ENCODE measurements around the gene HOXA13.
A peak's percentile ranks its signal among the peaks of the same experiment; 100 is the strongest.

Gene HOXA13

DNA sequence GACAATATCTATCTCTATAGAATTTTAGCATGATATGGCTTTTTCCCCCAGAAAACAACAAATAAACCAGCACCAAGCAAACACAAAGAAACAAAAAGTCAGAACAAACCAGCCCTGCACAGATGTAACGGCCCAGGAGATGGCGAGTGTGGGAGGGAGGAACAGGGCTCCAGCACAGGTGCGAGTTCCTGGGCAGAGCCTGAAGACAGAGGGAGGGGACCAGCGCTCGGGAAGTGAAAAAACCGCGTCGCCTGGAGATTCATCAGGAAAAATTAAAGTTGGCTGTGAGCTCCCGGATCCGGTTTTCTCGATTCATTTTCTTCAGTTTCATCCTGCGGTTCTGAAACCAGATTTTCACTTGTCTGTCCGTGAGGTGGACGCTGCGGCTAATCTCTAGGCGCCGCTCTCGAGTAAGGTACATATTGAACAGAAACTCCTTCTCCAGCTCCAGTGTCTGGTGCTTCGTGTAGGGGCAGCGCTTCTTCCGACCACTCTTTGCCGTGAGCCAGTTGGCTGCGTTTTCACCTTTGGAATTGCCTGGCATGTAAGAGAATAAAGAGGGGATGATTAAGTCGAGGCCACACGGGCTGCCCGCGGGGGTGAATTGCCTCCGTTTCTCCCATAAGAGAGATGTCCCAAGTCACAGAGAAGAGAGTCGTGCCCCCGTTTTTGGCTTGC, 28.1 kb downstream of the HOXA13 start:
- Mint-ChIP-seq H3K9me3 (peaks cover 0 to 4% of the 10 kb centered on the region in 2 donors), H3K27me3 (peaks cover 56 to 77% of the 10 kb centered on the region in 2 donors)
- no peak for DNase-seq

DNA sequence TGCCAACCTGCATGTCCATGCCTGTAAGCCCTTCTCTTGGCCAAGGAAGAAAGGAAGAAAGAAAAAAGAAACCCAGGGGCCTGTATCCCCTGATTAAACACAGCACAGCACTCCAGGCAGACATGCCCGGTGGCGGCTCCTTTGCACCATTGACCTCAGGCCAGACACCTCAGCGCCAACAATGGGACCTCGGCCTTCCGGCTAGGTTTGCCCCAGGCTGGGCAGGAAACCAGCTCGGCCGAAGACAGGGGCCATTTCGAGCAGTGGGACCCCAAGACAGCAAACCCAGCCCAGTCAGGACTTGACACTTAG, 28.6 kb downstream of the HOXA13 start:
- Mint-ChIP-seq H3K4me3 (peak overlapping the region in 1 of 2 donors; percentile 30), H3K4me1 (peaks cover 21 to 30% of the 10 kb centered on the region in 2 donors), H3K27ac (peak overlapping the region; percentile 93), H3K9me3 (peaks cover 0 to 4% of the 10 kb centered on the region in 2 donors), H3K27me3 (peaks cover 52 to 76% of the 10 kb centered on the region in 2 donors), H3K36me3 (peaks cover 5 to 15% of the 10 kb centered on the region in 2 donors)
- DNase-seq (no peak), ATAC-seq (replicated peaks) (no peak)

More for the DNA sequence above, 28.1 kb downstream of the HOXA13 start:
- Mint-ChIP-seq H3K36me3 (peaks cover 5 to 15% of the 10 kb centered on the region in 2 donors), H3K4me3 (peak overlapping the region; percentile 36 to 75), H3K27ac (peak overlapping the region; percentile 93), H3K4me1 (peaks cover 21 to 30% of the 10 kb centered on the region in 2 donors)
- no peak for ATAC-seq (replicated peaks)

DNA sequence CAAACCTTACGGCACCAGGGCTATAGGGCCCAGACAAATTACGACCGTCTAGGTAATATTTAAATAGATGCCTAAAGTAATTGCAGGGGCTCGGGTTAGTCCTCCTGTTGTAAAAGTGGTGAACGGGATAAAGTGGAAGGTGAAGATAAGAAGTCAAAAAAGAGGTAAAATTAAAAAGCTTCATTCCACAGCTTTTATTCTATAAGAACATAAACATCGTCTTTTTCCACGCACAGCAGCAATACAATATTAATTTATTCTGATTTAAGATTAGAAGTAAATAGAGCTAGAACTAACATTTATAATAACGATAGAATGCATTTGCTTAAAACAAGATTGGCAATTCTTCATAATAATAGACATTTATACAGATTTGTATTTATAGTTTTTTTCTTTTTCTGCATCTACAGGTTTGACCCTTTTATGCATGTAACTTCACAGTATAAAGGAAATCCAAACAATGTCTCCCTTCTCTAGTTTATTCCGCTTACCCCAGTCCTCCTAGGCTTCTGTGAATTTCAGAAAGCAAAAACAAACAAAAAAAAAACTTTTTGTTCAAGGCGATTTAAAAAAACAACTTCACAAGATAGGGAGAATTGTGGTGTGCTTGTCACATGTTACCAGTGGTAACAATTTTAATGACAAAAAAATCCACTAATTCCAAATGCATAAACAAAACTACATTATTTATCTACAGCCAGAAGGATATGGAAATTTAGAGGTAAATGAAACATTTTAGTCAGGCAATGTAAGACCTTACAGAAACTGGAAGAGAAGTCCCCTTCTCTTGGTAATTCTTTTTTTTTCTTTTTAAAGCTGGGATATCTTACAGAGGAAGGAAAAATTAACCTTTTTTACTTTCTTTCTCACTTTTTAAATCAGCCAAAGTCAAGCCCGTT, 29.2 kb downstream of the HOXA13 start:
- Mint-ChIP-seq H3K27me3 (peaks cover 50 to 76% of the 10 kb centered on the region in 2 donors), H3K4me3 (no peak overlapping the region), H3K9me3 (peaks cover 0 to 4% of the 10 kb centered on the region in 2 donors), H3K36me3 (peaks cover 5 to 15% of the 10 kb centered on the region in 2 donors), H3K4me1 (peaks cover 22 to 33% of the 10 kb centered on the region in 2 donors), H3K27ac (peak overlapping the region; percentile 62)
- ATAC-seq (replicated peaks) = no peak
- no peak for DNase-seq

DNA sequence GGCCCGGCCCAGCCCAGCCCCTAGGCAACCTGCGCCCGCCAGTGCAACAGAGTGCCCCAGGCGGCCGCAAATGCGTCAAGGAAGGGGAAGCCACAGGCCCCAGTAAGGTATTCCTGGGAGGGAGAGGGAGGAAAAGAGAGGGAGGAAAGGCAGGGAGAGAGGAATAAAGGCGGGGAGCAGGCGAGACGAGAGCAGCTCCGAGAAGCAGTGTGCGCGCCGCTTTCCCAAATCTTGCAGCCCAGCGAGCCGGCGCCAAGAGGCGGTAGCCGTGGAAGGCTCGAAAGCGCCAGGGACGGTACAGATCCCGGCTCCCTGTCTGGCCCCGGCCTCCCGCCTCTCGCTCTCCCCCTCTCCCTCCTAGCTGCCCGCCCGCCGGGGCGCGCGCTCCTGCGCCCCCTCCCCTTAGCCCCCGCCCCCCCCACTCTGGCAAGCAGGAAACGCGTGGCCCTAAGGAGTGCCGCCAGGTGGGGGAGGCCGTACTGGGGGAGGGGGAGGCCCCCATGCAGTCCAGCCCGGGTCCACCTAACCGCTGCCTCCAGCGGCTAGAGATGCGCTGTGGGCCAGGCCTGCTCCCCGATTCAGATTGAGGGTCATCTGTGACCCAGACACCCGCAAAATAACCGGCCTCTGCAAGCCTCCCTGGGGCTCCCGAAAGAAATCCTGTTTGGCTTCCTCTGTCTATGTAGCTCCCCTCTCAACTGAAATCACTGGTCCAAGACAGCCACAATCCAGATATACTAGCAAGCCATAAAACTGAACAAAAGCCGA, 30.0 kb downstream of the HOXA13 start:
- Mint-ChIP-seq H3K27ac (peak overlapping the region; percentile 86), H3K27me3 (peaks cover 46 to 72% of the 10 kb centered on the region in 2 donors), H3K4me1 (peaks cover 22 to 33% of the 10 kb centered on the region in 2 donors), H3K36me3 (peaks cover 5 to 15% of the 10 kb centered on the region in 2 donors), H3K4me3 (peak overlapping the region in 1 of 2 donors; percentile 56), H3K9me3 (peaks cover 0 to 4% of the 10 kb centered on the region in 2 donors)
- ATAC-seq (replicated peaks) (no peak), DNase-seq (no peak)

DNA sequence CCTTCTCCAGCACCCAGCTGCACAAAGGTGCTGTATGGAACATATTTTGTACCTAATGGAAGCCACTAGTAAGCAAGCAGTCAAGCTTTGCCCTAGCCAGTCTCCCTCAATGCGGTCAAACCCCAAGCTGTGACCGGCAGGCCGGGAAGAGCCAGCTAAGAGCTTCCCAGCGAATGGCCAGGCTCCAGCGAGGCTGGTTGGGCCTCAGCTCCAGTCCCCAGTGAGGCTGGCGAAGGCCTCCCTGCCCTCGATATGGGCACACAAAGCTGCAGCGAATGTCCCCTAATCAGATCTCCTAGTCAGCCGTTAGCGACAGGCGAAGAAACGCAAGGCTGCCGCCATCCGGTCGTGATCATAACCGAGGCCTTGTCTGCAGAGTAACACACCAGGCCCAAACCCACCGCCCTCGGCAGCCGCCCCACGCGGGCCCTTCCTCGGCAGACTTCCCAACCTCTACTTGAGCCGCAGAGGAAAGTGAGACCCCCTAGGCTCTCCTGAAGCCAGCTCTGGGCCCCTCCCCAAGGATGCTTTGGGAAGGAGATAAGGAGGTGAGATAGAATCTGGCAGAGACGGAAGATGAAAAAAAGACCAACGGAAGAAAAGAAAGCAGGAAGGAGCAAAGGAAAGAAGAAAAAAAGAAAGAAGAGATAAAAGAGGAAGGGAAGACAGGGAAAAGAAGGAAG, 31.5 kb downstream of the HOXA13 start:
- peaks cover 5 to 15% of the 10 kb centered on the region in 2 donors for H3K36me3 Mint-ChIP-seq
- ATAC-seq (replicated peaks) = no peak
- DNase-seq = no peak
- peaks cover 28 to 32% of the 10 kb centered on the region in 2 donors for H3K4me1 Mint-ChIP-seq
- H3K27ac Mint-ChIP-seq = peak overlapping the region; percentile 81
- peaks cover 0 to 4% of the 10 kb centered on the region in 2 donors for H3K9me3 Mint-ChIP-seq
- peaks cover 55 to 82% of the 10 kb centered on the region in 2 donors for H3K27me3 Mint-ChIP-seq
- H3K4me3 Mint-ChIP-seq = peak overlapping the region; percentile 18 to 28

DNA sequence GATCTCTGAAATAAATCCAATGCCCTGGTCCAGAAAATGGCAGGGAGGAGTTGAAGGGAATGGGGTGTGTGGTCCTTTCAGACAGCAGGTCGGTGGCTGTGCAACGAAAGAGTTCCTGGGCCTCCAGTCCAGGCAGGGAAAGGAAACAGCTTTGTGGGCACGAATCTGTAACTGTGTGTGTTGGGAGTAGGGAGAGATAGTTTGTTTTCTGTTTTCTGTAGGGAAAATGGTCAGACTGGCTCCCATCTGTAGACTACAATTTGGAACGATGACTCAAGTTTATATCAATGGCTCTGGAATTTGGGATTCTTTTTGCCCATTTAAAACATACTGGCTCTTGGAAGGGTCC, 32.0 kb downstream of the HOXA13 start:
- Mint-ChIP-seq H3K27me3 (peaks cover 57 to 87% of the 10 kb centered on the region in 2 donors), H3K4me1 (peaks cover 27 to 32% of the 10 kb centered on the region in 2 donors)

DNA sequence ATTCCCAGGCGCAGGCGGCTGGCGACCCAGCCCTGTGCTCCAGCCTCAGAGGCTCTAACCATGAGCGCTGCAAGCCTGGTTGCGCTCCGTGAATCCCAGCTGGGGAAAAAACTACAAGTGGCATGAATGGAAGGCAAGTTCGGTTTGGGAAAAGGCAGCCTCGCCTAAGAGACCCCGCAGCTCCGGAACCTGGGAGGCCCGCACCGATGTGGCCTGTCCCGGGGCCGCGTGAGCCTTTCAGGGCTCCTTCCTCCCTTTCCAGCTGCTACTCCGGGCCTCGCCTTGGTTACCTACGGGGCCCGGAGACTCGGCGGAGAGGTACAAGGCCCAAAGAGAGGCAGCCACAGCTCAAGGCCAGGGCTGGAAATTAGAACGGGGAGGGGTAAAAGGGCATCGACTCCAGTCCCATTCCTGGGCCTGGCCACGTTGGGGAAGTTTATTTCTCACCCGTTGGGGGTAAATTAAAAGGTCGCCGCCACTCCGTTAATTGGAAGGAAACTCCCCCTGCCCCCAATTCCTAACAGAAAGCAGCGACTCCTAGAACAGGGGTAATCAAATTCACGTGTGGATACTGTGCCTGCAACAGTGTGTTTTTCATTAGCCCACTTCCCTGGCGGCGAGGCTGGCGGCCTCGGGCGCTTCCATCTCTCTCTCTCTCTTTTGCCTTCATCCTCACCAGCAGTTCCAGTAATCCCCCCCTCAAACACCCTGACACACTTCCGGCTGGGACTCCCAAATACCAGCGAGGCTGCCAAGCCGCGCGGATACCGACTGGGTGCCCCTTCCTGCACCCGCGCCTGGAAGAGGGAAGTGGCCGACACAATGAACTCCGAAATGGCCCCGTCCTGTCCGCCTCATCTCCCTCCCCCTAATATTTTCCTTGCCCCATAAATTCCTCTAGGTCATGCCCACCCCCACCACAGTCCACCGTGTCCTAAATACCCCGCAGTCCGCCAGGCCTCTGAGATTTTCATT, 33.1 kb downstream of the HOXA13 start:
- peaks cover 21 to 25% of the 10 kb centered on the region in 2 donors for H3K4me1 Mint-ChIP-seq
- ATAC-seq (replicated peaks) = no peak
- H3K36me3 Mint-ChIP-seq = peaks cover 0 to 9% of the 10 kb centered on the region in 2 donors
- peak overlapping the region; percentile 12 to 73 for H3K4me3 Mint-ChIP-seq
- no peak for DNase-seq
- peaks cover 54 to 86% of the 10 kb centered on the region in 2 donors for H3K27me3 Mint-ChIP-seq
- H3K27ac Mint-ChIP-seq = peak overlapping the region; percentile 96
- H3K9me3 Mint-ChIP-seq = peaks cover 0 to 2% of the 10 kb centered on the region in 2 donors

More for the DNA sequence above, 32.0 kb downstream of the HOXA13 start:
- ATAC-seq (replicated peaks) = no peak
- Mint-ChIP-seq H3K4me3 (no peak overlapping the region), H3K9me3 (peaks cover 0 to 4% of the 10 kb centered on the region in 2 donors), H3K27ac (peak overlapping the region; percentile 20), H3K36me3 (peaks cover 5 to 15% of the 10 kb centered on the region in 2 donors)
- no peak for DNase-seq

DNA sequence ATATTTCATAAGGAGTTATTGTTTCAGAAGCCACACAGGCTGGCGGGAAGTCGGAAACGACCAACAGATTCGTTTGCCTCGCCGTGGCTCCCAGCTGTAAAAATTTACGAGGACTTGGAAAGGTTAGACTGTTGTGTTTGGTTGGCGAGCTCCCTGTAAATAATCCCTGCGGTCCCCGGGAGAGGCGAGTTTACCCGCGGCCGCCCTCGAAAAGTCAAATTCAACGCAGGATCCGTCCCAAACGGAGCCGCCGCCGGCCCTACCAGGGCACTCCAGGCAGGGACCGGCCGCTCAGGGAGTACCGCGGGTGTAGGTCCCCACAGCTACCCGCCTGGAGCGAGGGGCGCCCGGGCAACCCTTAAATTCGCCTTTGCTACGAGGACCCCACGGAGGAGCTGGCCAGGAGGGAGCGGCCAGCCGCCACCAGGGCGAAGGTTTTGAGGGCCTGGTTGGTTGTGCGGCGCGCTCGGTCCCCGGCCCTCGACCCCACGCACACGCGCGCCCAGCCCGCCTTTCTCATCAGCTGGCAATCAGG, 33.8 kb downstream of the HOXA13 start:
- no peak for ATAC-seq (replicated peaks)
- Mint-ChIP-seq H3K9me3 (peaks cover 0 to 2% of the 10 kb centered on the region in 2 donors), H3K36me3 (peaks cover 0 to 9% of the 10 kb centered on the region in 2 donors), H3K4me1 (peaks cover 19 to 22% of the 10 kb centered on the region in 2 donors), H3K4me3 (peak overlapping the region; percentile 8 to 59), H3K27ac (peak overlapping the region; percentile 85), H3K27me3 (peaks cover 53 to 86% of the 10 kb centered on the region in 2 donors)
- DNase-seq = no peak

DNA sequence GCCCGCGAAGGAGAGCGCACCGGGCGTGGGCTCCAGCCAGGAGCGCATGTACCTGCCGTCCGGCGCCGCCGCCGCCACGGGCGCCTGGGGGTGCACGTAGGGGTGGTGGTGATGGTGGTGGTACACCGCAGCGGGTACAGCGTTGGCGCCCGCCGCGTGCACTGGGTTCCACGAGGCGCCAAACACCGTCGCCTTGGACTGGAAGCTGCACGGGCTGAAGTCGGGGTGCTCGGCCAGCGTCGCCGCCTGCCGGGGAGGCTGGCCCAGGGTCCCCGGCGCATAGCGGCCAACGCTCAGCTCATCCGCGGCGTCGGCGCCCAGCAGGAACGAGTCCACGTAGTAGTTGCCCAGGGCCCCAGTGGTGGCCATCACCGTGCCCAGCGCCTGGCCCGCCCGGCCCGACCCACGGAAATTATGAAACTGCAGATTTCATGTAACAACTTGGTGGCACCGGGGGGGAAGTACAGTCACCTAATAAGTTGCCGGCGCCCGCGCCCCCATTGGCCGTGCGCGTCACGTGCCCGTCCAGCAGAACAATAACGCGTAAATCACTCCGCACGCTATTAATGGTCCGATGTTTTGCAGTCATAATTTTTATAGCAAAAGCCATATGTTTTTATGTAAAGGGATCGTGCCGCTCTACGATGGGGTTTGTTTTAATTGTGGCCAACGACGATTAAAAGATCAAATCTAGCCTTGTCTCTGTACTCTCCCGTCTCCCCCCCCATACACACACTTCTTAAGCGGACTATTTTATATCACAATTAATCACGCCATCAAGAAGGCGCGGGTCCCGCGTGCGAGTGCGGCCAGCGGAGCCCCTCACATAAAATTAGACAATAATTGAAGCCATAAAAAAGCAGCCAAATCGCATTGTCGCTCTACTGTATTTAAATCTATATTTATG, 34.5 kb downstream of the HOXA13 start, which contains the start of gene HOXA9:
Gene HOXA9, minus strand, starts transcription at position 449 of the 907 bp plus-strand sequence. Its CDS starts 80 bp downstream, at position 369.
- DNase-seq (no peak), ATAC-seq (replicated peaks) (no peak)
- H3K27ac Mint-ChIP-seq = peak within 1 kb of the TSS; percentile 91
- H3K4me1 Mint-ChIP-seq = peaks cover 20 to 28% of the 10 kb centered on the region in 2 donors
- H3K36me3 Mint-ChIP-seq = peaks cover 0 to 9% of the 10 kb centered on the region in 2 donors
- peaks cover 53 to 81% of the 10 kb centered on the region in 2 donors for H3K27me3 Mint-ChIP-seq
- H3K4me3 Mint-ChIP-seq = peak within 1 kb of the TSS; percentile 56 to 59
- H3K9me3 Mint-ChIP-seq = peaks cover 0 to 2% of the 10 kb centered on the region in 2 donors

DNA sequence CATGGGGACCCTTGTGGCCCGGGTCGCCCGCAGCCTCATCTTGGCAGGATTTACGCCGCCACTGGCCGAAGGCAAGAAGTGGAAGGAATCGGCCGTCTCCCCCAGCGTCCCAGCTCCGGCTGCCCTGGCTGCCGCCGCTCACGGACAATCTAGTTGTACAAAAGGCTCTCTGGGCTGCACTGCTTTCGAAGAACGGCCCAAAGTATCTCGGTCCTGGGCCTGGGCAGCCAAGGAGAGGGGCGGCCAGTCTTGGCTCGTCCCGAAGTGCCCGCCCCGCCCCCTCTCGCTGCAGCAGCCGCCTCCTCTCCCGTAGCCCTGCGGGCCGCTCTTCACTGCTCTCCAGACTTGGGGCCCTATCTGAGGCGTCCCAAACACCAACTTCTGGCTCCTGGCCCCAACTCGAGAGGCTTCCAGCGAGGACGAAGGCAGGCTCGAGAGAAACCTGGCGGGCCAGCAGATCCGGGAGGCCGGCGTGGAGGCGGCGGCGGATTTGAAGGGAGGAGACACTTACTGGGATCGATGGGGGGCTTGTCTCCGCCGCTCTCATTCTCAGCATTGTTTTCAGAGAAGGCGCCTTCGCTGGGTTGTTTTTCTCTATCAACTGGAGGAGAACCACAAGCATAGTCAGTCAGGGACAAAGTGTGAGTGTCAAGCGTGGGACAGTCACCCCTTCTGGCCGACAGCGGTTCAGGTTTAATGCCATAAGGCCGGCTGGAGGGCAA, 35.4 kb downstream of the HOXA13 start:
- no peak for ATAC-seq (replicated peaks)
- H3K27me3 Mint-ChIP-seq = peaks cover 53 to 82% of the 10 kb centered on the region in 2 donors
- peaks cover 22 to 34% of the 10 kb centered on the region in 2 donors for H3K4me1 Mint-ChIP-seq
- H3K4me3 Mint-ChIP-seq = peak overlapping the region; percentile 56 to 58
- H3K27ac Mint-ChIP-seq = peak overlapping the region; percentile 91
- DNase-seq = no peak
- H3K9me3 Mint-ChIP-seq = peaks cover 0 to 2% of the 10 kb centered on the region in 2 donors
- peaks cover 0 to 9% of the 10 kb centered on the region in 2 donors for H3K36me3 Mint-ChIP-seq

DNA sequence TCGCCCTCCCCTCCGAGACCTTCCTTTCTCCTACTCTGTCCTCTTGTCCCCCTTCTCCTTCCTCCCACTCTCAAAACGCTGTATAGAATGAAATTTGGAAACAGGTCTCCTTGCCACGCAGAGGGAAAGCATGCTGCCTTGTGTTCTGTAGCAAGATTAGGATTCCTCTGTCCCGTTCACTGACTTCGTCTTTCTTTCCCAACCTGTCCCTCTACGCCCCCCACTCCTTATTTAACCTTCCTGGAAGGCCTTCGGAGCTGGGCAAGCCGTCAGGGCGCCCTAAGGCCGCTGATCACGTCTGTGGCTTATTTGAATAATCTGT, 35.9 kb downstream of the HOXA13 start:
- H3K27me3 Mint-ChIP-seq = peaks cover 55 to 82% of the 10 kb centered on the region in 2 donors
- H3K27ac Mint-ChIP-seq = peak overlapping the region; percentile 91
- ATAC-seq (replicated peaks) (no peak), DNase-seq (no peak)
- peaks cover 0 to 9% of the 10 kb centered on the region in 2 donors for H3K36me3 Mint-ChIP-seq
- peaks cover 22 to 35% of the 10 kb centered on the region in 2 donors for H3K4me1 Mint-ChIP-seq
- H3K9me3 Mint-ChIP-seq = peaks cover 0 to 2% of the 10 kb centered on the region in 2 donors
- peak overlapping the region; percentile 39 to 58 for H3K4me3 Mint-ChIP-seq
